ENCODE measurements around the gene STRIP1. TPM values are rescaled to one million over a fixed set of nuclear protein-coding genes. Genes with fewer than 3 reads are reported as not detected.

Gene STRIP1
- total and polyA plus RNA-seq, 2 donors = 20.8 to 21.6 TPM

- Histone ChIP-seq H3K4me1 (ENCODE audit: control insufficient read depth in 2 of 2, insufficient read depth in 2 of 2, low read length in 2 of 2) (no peaks in the 10 kb centered on the region), H3K9me3 (ENCODE audit: control insufficient read depth in 2 of 2, insufficient read depth in 1 of 2, low read length in 1 of 2) (no peaks in the 10 kb centered on the region), H3K27me3 (ENCODE audit: control insufficient read depth in 2 of 2, insufficient read depth in 1 of 2, low read length in 1 of 2) (peaks cover 25 to 82% of the 10 kb centered on the region in 2 donors), H3K27ac (ENCODE audit: low read depth in 1 of 2, low read length in 1 of 2) (no peak overlapping the region), H3K4me3 (ENCODE audit: low read length in 2 of 2) (no peak overlapping the region), H3K36me3 (ENCODE audit: control insufficient read depth in 2 of 2, insufficient read depth in 2 of 2, low read length in 1 of 2) (no peaks in the 10 kb centered on the region)
- DNase-seq (ENCODE audit: low read depth in 6 of 9, low spot score in 9 of 9) = no peak
- 71% methylated on average over 7 of the region's 7 CpGs for WGBS
These were observed 55.3 kb downstream of the STRIP1 start for GRCh38 chr1:110089561-110090275.

GRCh38 chr1:110091381-110091780, 57.0 kb downstream of the STRIP1 start:
- Histone ChIP-seq H3K27me3 (ENCODE audit: control insufficient read depth in 2 of 2, insufficient read depth in 1 of 2, low read length in 1 of 2) (peaks cover 11 to 74% of the 10 kb centered on the region in 2 donors), H3K9me3 (ENCODE audit: control insufficient read depth in 2 of 2, insufficient read depth in 1 of 2, low read length in 1 of 2) (no peaks in the 10 kb centered on the region), H3K4me3 (ENCODE audit: low read length in 2 of 2) (no peak overlapping the region), H3K36me3 (ENCODE audit: control insufficient read depth in 2 of 2, insufficient read depth in 2 of 2, low read length in 1 of 2) (no peaks in the 10 kb centered on the region), H3K4me1 (ENCODE audit: control insufficient read depth in 2 of 2, insufficient read depth in 2 of 2, low read length in 2 of 2) (no peaks in the 10 kb centered on the region), H3K27ac (ENCODE audit: low read depth in 1 of 2, low read length in 1 of 2) (no peak overlapping the region)
- 80% methylated on average over 2 of the region's 2 CpGs for WGBS
- no peak for DNase-seq (ENCODE audit: low read depth in 6 of 9, low spot score in 9 of 9)

- no peak for DNase-seq (ENCODE audit: low read depth in 6 of 9, low spot score in 9 of 9)
- H3K27ac ChIP-seq (ENCODE audit: low read depth in 1 of 2, low read length in 1 of 2) = no peak overlapping the region
- WGBS = 89% methylated on average over 3 of the region's 3 CpGs
- H3K27me3 ChIP-seq (ENCODE audit: control insufficient read depth in 2 of 2, insufficient read depth in 1 of 2, low read length in 1 of 2) = peaks cover 7 to 70% of the 10 kb centered on the region in 2 donors
- H3K9me3 ChIP-seq (ENCODE audit: control insufficient read depth in 2 of 2, insufficient read depth in 1 of 2, low read length in 1 of 2) = no peaks in the 10 kb centered on the region
- no peak overlapping the region for H3K4me3 ChIP-seq (ENCODE audit: low read length in 2 of 2)
- H3K4me1 ChIP-seq (ENCODE audit: control insufficient read depth in 2 of 2, insufficient read depth in 2 of 2, low read length in 2 of 2) = no peaks in the 10 kb centered on the region
- H3K36me3 ChIP-seq (ENCODE audit: control insufficient read depth in 2 of 2, insufficient read depth in 2 of 2, low read length in 1 of 2) = no peaks in the 10 kb centered on the region
These were observed 57.4 kb downstream of the STRIP1 start for GRCh38 chr1:110091791-110092190.

GRCh38 chr1:110092991-110093390, 58.6 kb downstream of the STRIP1 start:
- no peak overlapping the region for H3K4me3 ChIP-seq (ENCODE audit: low read length in 2 of 2)
- no peak for DNase-seq (ENCODE audit: low read depth in 6 of 9, low spot score in 9 of 9)
- 100% methylated on average over 2 of the region's 2 CpGs for WGBS
- peaks cover 0 to 62% of the 10 kb centered on the region in 2 donors for H3K27me3 ChIP-seq (ENCODE audit: control insufficient read depth in 2 of 2, insufficient read depth in 1 of 2, low read length in 1 of 2)
- no peaks in the 10 kb centered on the region for H3K9me3 ChIP-seq (ENCODE audit: control insufficient read depth in 2 of 2, insufficient read depth in 1 of 2, low read length in 1 of 2)
- H3K36me3 ChIP-seq (ENCODE audit: control insufficient read depth in 2 of 2, insufficient read depth in 2 of 2, low read length in 1 of 2) = no peaks in the 10 kb centered on the region
- no peak overlapping the region for H3K27ac ChIP-seq (ENCODE audit: low read depth in 1 of 2, low read length in 1 of 2)
- H3K4me1 ChIP-seq (ENCODE audit: control insufficient read depth in 2 of 2, insufficient read depth in 2 of 2, low read length in 2 of 2) = no peaks in the 10 kb centered on the region

- Histone ChIP-seq H3K9me3 (ENCODE audit: control insufficient read depth in 2 of 2, insufficient read depth in 1 of 2, low read length in 1 of 2) (no peaks in the 10 kb centered on the region), H3K36me3 (ENCODE audit: control insufficient read depth in 2 of 2, insufficient read depth in 2 of 2, low read length in 1 of 2) (no peaks in the 10 kb centered on the region), H3K27me3 (ENCODE audit: control insufficient read depth in 2 of 2, insufficient read depth in 1 of 2, low read length in 1 of 2) (peaks cover 0 to 48% of the 10 kb centered on the region in 2 donors), H3K27ac (ENCODE audit: low read depth in 1 of 2, low read length in 1 of 2) (no peak overlapping the region), H3K4me1 (ENCODE audit: control insufficient read depth in 2 of 2, insufficient read depth in 2 of 2, low read length in 2 of 2) (no peaks in the 10 kb centered on the region), H3K4me3 (ENCODE audit: low read length in 2 of 2) (no peak overlapping the region)
- WGBS = 78% methylated on average over 7 of the region's 7 CpGs
- no peak for DNase-seq (ENCODE audit: low read depth in 6 of 9, low spot score in 9 of 9)
These were observed 60.7 kb downstream of the STRIP1 start for GRCh38 chr1:110094931-110095654.

GRCh38 chr1:110097507-110098221, 63.2 kb downstream of the STRIP1 start:
- WGBS = 91% methylated on average over 11 of the region's 11 CpGs
- Histone ChIP-seq H3K27ac (ENCODE audit: low read depth in 1 of 2, low read length in 1 of 2) (no peak overlapping the region), H3K27me3 (ENCODE audit: control insufficient read depth in 2 of 2, insufficient read depth in 1 of 2, low read length in 1 of 2) (peaks cover 0 to 41% of the 10 kb centered on the region in 2 donors), H3K4me1 (ENCODE audit: control insufficient read depth in 2 of 2, insufficient read depth in 2 of 2, low read length in 2 of 2) (no peaks in the 10 kb centered on the region), H3K4me3 (ENCODE audit: low read length in 2 of 2) (no peak overlapping the region), H3K36me3 (ENCODE audit: control insufficient read depth in 2 of 2, insufficient read depth in 2 of 2, low read length in 1 of 2) (no peaks in the 10 kb centered on the region), H3K9me3 (ENCODE audit: control insufficient read depth in 2 of 2, insufficient read depth in 1 of 2, low read length in 1 of 2) (no peaks in the 10 kb centered on the region)
- DNase-seq (ENCODE audit: low read depth in 6 of 9, low spot score in 9 of 9) = no peak

GRCh38 chr1:110098222-110099026, 64.0 kb downstream of the STRIP1 start:
- H3K4me1 ChIP-seq (ENCODE audit: control insufficient read depth in 2 of 2, insufficient read depth in 2 of 2, low read length in 2 of 2) = no peaks in the 10 kb centered on the region
- 88% methylated on average over 9 of the region's 9 CpGs for WGBS
- peaks cover 0 to 36% of the 10 kb centered on the region in 2 donors for H3K27me3 ChIP-seq (ENCODE audit: control insufficient read depth in 2 of 2, insufficient read depth in 1 of 2, low read length in 1 of 2)
- no peaks in the 10 kb centered on the region for H3K36me3 ChIP-seq (ENCODE audit: control insufficient read depth in 2 of 2, insufficient read depth in 2 of 2, low read length in 1 of 2)
- H3K4me3 ChIP-seq (ENCODE audit: low read length in 2 of 2) = no peak overlapping the region
- H3K9me3 ChIP-seq (ENCODE audit: control insufficient read depth in 2 of 2, insufficient read depth in 1 of 2, low read length in 1 of 2) = no peaks in the 10 kb centered on the region
- H3K27ac ChIP-seq (ENCODE audit: low read depth in 1 of 2, low read length in 1 of 2) = no peak overlapping the region
- no peak for DNase-seq (ENCODE audit: low read depth in 6 of 9, low spot score in 9 of 9)

GRCh38 chr1:110100335-110100734, 65.9 kb downstream of the STRIP1 start:
- DNase-seq (ENCODE audit: low read depth in 6 of 9, low spot score in 9 of 9) = no peak
- 86% methylated on average over 2 of the region's 2 CpGs for WGBS
- no peak overlapping the region for H3K4me3 ChIP-seq (ENCODE audit: low read length in 2 of 2)
- no peak overlapping the region for H3K27ac ChIP-seq (ENCODE audit: low read depth in 1 of 2, low read length in 1 of 2)
- H3K27me3 ChIP-seq (ENCODE audit: control insufficient read depth in 2 of 2, insufficient read depth in 1 of 2, low read length in 1 of 2) = peaks cover 0 to 22% of the 10 kb centered on the region in 2 donors
- H3K36me3 ChIP-seq (ENCODE audit: control insufficient read depth in 2 of 2, insufficient read depth in 2 of 2, low read length in 1 of 2) = no peaks in the 10 kb centered on the region
- no peaks in the 10 kb centered on the region for H3K9me3 ChIP-seq (ENCODE audit: control insufficient read depth in 2 of 2, insufficient read depth in 1 of 2, low read length in 1 of 2)
- no peaks in the 10 kb centered on the region for H3K4me1 ChIP-seq (ENCODE audit: control insufficient read depth in 2 of 2, insufficient read depth in 2 of 2, low read length in 2 of 2)

Data from thymus (tissue), 11 donors.